DMS 273 treated with DMSO at 0.1 percent for 48 hours (cell line): ENCODE data around the gene GPR160.
"Not testable (repeated sequence)": the region's sequence is repeated elsewhere in the genome, so short reads cannot be mapped to it uniquely, and the experiment has no call there.

Experiments
- DNase-seq: peaks from one replicate; lab custom pipeline; 2025; lab: John Stamatoyannopoulos, UW

GPR160 gene, protein sequence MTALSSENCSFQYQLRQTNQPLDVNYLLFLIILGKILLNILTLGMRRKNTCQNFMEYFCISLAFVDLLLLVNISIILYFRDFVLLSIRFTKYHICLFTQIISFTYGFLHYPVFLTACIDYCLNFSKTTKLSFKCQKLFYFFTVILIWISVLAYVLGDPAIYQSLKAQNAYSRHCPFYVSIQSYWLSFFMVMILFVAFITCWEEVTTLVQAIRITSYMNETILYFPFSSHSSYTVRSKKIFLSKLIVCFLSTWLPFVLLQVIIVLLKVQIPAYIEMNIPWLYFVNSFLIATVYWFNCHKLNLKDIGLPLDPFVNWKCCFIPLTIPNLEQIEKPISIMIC

DNA sequence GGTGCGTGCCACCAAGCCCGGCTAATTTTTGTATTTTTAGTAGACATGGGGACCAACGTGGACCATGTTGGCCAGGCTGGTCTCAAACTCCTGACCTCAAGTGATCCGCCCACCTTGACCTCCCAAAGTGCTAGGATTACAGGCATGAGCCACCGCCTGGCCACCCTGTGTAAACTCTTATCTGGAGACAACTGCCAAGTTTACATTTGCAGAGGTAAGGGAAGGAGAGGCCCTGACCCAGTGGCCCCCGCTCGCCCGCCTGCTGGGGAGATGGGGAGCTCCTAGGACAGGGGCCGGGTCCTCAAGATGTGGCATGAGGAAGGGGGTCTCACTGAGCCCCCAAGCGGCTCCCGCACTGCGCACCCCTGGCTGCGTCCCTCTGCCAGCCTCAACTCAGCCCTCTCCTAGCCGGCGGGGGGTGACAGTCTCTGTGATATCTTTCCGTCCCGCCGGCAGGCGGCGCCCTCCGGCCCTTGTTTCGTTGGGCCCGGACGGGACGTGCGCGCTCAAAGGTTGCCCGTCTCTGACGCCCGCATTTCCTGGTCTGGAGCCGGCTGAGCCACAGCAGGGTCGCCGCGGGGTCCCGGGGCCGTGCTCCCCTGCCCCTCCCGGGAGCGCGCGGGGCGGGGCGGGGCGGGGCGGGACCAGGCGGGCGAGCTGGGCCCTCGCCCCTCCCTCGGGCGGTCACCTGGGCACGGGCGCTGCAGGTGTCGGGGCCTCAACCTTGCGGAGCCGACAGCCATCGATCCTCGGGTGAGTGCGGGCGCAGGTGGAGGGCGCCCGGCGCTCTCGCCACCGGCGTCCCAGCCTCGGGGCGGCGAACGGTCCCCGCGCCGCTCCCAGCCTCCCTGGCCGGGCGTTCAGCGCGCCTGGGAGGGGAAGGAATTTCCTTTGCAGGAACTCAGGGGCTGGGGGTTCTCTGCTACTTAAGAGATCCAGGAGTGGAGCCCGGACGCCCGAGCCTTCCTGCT is at the start of gene GPR160:
GPR160 (plus strand) TSS at position 533 of the 971 bp plus-strand sequence. CDS start 45,978 bp downstream, outside the sequence.
- DNase-seq = peak; percentile 40

DNA sequence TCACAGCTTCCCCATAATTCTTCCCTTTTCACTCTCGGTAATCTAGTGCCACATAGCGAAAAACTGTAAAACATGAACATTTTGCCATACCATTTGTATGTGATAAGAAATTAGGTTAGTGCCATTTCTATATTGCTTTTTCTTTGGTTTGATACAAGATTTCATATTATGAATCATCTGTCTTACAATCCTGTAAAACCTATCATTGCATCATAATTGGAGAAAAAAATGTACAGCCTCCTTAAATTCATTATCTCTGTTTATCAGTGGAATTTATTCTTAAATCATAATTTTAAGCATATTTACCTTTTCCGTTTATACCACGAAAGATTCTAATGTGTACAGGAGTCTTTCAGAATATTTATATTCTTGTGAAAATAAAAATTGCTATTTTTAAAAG is 47.4 kb upstream of the GPR160 start:
- no peak for DNase-seq

DNA sequence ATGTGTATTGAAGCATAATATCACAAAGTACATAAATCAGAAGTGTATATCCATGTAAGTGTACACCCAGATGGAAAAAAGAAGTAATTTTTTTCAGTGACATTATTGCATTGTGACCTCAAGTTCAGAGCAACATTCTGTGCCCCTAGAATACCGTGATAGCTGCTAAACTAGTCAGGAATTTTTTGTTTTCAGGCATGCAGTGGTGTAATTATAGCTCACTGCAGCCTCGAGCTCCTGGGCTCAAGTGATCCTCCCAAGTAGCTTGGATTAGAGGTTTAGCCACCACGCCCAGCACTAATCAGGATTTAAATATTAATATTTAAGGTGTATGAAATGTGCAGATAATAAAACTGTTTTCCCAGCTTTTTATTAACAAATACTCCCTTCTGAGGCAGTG is 45.6 kb upstream of the GPR160 start:
- no peak for DNase-seq

DNA sequence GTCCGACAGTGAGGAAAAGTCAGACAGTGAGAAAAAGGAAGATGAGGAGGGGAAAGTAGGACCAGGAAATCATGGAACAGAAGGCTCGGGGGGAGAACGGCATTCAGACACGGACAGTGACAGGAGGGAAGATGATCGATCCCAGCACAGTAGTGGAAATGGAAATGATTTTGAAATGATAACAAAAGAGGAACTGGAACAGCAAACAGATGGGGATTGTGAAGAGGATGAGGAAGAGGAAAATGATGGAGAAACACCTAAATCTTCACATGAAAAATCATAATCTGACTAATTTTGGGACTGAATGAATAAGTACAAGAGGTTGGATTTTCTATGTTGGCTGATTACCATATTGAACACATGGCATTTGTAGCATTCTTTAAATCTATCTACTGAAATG is 45.0 kb upstream of the GPR160 start:
- DNase-seq = no peak

DNA sequence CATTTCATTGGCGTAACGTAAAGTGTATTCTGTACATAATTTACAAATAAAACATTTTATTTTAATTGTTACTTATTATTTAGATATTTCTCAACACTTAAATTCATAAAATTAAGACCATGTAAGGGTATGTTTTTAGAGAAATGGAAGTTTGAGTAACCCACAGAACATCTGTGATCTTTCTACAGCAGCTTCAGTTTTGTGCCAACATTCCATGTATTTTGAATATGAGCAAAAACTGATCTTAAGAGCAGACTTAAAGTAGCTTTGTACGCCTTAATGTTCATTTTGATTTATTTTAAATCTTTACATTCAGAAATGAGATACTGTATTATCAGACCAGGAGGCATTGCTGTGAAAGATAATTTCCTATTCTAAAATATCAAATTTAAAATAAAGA is 44.0 kb upstream of the GPR160 start:
- DNase-seq = no peak

DNA sequence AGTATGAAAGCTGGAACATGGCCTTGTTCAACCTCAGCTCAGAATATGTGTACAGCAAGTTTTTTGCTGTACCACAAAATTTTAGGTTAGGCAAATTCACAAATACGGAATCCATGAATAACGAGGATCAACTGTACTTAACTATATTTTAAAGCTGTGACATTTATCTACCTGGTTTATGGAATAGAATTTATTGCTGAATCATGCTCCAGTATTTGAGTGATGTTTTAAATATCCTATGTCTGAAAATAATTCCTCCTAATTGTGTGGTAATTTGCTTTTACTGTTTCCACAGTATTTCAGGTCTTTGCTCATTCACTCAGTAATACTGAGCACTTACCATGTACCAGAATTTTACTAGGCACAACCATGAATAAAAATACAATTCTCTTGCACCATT is 41.7 kb upstream of the GPR160 start:
- no peak for DNase-seq

DNA sequence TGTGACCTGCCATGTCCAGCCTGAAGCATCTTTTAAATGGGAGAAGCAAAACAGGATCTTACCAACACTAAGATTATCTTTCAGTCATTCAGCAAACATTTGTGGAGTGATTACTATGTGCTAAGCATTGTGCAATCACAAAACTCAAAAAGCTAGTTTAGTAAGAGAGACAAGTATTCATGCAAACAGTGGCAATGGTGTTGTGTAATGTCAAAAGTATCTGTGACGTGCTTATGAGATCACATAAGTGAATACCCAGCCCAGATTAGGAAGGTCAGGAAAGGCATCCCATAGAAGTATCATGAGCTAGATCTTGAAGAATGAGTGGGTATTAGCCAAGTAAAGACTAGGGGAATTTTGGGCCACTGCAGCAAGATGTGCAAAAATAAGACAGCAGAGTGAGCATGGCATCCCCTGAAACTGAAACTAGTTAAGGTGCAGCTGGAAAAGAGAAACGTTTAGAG is 39.1 kb upstream of the GPR160 start:
- DNase-seq = no peak

DNA sequence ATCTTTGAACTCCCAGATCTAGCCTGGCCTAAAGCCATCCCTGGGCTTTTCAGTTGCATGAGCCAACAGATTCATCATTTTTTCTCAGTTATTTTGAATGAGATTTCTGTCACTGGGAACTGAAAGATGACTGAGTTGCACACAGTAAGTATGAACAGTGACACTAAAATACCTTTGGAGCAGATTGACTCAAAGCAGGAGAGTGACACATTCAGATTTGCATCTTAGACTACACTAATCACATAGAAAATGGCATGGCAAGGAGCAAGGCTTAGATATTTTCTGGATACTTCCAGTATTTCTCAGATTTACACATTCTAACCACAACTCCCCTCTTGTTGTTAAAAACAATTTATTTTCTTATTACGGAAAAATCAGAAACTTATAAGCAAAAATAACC is 38.4 kb upstream of the GPR160 start:
- no peak for DNase-seq

DNA sequence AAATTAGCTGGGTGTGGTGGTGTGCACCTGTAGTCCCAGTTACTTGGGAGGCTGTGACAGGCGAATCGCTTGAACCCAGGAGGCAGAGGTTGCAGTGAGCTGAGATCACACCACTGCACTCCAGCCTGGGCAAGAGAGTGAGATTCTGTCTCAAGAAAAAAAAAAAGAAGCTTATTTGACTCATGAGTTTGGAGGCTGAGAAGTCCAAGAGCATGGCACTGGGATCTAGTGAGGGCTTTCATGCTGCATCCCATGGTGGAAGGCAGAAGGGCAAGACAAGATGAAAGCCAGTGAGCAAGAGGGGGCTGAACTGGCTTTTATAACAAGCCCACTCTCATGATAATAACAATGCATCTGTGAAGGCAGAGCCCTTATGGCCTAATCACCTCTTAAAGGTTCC is 37.7 kb upstream of the GPR160 start:
- DNase-seq = no peak

DNA sequence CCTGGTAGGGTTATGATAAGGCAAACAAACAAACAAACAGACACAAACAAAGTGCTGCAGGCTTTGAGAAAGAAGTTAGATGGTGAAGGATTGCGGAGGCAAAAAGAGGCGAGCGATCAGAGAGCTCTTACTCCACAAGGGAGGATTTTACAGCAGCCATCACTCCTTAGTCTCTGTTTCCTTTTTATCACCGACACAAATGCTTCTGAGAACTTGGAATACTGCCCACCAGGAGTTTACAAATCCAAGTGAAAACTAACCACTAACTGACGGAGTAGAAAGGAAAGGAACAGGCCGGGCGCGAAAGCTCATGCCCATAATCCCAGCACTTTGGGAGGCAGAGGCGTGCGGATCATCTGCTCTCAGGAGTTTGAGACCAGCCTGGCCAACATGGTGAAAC is 35.6 kb upstream of the GPR160 start:
- no peak for DNase-seq

DNA sequence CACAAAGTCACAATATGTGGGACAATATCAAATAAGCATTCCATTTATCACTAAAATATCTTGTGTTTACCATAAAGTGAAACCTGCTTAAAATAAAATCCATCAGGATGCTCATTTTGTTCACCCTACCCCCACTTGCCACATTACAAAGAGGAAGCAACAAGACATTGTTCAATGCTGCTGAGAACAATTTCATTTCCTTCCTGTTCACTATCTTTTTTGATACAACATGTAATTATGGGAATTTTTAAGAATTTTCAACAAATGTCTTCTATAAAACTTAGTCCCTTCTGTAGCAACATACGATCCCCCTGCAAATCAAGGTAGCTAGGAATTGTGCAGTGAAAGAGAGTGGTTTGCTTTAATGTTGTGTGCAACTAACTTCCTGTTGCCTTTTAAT is 34.9 kb upstream of the GPR160 start:
- DNase-seq = no peak

DNA sequence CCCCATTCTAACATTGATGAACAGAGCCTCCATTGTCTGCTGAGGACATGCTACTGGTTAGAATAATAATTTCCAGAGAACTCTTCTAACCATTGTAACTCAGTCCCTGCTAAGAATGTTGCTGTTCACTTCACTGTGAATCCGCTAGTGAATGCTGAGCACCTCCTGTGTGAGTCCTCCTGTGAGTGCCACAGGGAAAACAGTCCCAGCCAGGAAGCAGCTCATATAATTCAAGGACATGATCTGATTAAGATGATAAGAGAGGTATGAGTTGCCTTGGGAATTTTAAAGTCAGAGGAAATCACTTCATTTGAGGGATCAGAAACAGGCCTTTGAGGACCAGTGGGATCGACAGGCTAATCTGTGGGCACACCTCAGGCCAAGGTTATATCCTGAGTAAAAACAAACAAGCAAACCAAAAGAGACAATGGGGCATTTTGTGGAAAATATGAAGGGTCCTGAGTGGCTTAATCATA is 33.9 kb upstream of the GPR160 start:
- DNase-seq = no peak

DNA sequence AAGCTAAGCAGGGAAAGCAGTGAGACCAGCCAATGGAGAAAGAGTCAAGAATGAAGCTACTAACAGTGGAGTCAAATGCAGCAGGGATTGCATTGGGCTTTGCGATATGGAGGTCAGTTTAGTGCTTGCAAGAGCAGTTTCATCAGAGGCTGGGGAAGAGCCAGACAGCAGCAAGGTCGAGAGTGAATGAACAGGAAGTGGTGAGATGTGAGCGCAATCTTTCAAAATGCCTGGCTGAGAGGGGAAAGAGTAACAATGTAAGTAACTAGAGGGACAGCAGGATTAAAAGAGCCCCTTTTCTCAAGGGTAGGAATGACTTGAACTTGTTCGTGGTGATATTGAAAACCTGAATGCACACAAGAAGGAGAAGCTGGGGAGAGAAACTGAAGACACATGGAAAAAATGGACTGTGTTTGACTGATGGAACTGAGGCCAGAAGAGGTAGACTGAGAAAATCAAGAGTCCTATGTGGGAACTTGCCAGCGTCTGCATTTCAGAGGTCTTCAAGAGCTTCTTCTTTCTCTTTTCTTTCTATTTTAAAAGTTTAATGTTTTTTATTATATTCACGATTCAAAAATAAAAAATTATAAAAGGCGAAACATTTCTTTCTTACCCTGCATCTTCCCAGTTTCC is 30.6 kb upstream of the GPR160 start:
- no peak for DNase-seq

DNA sequence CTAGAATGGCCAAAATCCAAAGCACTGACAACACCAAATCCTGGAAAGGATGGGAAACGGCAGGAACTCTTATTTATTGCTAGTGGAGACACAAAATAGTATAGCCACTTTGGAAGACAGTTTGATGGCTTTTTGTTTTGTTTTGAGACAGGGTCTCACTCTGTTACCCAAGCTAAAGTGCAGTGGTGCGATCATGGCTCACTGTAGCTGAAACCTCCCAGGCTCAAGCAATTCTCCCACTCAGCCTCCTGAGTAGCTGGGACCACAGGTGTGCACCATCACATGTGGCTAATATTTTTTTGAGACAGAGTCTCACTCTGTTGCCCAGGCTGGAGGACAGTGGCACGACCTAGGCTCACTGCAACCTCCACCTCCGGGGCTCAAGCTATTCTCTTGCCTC is 27.3 kb upstream of the GPR160 start:
- DNase-seq = no peak

DNA sequence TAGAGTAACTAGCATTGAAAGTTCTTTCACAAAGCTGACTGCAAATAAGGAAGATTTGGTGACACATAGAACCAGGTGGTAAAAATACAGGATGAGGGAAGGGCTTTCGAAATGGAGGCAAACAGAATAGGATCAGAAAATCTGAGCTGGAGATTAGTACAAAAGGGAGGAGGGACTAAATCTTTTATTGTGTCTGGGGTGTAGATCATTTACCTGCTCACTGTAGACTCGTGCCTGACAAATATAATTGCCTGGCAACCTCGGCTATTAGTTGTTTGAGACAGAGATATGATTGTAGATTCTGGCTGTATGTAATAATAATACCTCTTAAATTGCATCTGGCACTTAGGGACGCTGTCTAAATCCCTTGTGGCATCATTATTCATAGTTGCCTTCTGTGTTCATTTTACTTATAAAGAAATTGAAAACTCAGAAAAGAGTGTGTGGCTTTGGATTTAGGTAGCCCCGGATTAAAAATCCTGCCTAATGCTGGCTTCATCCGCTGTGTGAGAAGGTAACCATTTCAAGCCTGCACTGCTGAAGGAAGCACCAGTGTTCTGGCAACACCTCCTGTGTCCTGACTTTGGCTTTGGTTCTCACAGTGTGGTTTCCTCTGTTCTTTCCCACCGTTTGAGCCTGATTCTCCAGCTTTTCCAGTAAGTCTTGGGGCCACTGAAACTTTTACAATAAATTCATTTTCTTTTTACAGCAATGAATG is 25.0 kb upstream of the GPR160 start:
- no peak for DNase-seq

DNA sequence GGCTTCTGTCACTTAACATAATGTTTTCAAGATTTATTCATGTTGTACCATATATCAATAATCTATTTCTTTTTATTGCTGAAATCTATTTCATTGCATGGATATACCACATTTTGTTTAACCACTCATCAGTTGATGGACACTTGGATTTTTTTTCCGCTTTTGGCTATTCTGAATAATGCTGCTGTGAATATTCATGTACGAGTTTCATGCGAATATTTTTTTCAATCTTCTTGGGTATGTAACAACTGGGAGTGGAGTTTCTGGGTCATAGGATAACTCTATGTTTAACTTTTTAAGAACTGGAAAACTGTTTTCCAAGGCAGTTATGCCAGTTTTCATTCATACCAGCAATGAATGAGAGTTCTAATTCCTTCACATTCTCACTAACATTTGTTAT is 21.7 kb upstream of the GPR160 start:
- no peak for DNase-seq

DNA sequence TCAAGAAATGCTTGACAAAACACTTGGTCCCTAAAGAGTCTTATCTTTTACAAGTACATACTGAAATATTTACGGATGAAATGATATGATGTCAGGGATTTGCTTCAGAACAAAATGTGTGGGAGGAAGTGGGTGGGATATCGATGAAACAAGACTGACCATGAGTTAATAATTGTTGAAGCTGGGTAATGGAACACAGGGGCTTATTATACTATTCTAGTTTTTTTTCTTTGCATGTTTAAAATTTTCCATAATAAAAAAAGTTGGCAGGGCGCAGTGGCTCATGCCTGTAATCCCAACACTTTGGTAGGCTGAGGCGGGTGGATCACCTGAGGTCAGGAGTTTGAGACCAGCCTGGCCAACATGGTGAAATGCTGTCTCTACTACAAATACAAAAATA is 18.5 kb upstream of the GPR160 start:
- DNase-seq = not testable (repeated sequence)

DNA sequence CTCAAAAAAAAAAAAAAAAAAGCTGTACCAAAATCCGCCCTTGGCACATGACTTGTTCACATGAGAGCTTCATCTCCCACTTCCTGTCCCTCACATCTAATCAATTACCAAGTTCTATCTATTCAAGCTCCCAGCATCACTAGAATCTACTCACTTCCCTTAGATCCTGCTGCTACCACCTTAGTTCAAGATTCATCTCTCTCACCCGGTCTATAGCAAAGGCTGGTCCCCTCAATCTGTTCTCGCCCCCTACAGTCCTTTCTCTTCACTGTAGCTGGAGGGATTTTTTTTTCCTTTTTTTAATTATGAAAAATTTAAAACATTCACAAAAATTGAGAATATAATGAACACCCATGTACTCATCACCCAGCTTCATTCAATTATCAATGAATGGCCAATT is 16.7 kb upstream of the GPR160 start:
- DNase-seq = no peak

DNA sequence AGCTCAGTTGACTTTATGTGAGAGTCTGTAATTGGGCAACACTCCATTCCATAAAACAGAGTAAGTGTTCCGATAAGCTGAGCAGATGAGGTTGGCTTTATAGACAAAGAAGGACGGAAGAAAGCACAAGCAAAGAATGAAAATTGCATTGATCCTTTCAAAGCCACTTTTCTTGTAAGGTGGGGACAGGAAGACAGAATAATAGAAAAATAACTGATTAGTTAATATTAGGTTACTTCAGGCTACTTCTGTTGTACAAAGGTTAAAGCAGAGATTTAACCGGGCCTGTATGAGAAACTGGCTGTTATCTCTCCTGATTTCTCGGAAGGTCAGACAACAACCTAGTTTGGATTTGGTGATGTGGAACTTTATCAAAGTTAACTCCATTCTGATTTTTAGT is 15.5 kb upstream of the GPR160 start:
- DNase-seq = no peak

DNA sequence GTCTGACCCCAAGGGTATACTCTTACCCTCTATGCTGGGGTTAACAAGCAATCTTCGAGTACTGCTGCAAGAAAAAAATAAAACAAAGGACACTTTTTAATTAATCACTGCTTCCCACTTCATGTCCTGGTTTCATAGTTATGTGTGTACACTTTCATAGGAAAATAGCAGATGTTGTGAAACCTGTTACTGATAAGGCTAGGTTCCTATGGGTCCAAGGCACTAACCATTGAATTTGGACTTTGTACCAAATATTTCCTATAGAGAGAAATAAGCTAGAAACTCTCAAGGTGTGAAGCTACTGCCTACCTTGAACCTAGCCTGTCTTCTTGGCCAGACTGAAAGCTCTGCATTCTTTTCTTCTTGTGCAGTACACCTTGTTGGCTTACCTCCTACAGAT is 14.6 kb upstream of the GPR160 start:
- DNase-seq = no peak

DNA sequence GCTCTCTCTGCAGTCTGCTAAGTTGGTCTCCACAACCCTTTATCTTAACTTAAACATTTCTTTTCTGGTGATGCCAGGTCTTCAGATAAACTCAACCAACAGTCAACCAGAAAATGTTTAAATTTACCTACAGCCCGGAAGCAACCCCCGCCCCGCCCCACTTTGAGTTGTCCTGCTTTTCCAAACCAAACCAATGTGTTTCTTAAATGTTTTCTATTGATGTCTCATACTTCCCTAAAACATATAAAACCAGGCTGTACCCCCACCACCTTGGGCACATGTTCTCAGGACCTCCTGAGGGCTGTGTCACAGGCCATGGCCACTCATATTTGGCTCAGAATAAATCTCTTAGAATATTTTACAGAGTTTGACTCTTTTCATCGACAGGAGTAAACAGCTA is 13.2 kb upstream of the GPR160 start:
- no peak for DNase-seq
